Hepatocyte (in vitro differentiated cells): ENCODE results near the gene GNG13. TPM values are rescaled to one million over a fixed set of nuclear protein-coding genes. Genes with fewer than 3 reads are reported as not detected.

Source experiments
- DNase-seq: peaks from one replicate; pipeline ENCODE4 v3.0.0-alpha.2; 2016; ENCODE audit warnings: low spot score
- H2AFZ ChIP-seq: fragments of 200-600 bp; sonication (generic); 2 replicates; pipeline ENCODE4 v1.6.0; 2016; ENCODE audit warnings: antibody characterized with exemption, mild to moderate bottlenecking
- H3K27ac ChIP-seq: fragments of 200-600 bp; sonication (generic); 2 replicates; pipeline ENCODE4 v1.5.1; 2016; ENCODE audit warnings: mild to moderate bottlenecking
- H3K27me3 ChIP-seq: fragments of 200-600 bp; sonication (generic); 2 replicates; pipeline ENCODE4 v1.6.1; 2016
- H3K36me3 ChIP-seq: fragments of 200-600 bp; sonication (generic); replicated peaks from 2 replicates; pipeline ENCODE4 v1.5.1; 2016; ENCODE audit warnings: low read depth; ENCODE audit not compliant: insufficient read depth
- H3K4me1 ChIP-seq: fragments of 200-600 bp; sonication (generic); 2 replicates; pipeline ENCODE4 v1.5.1; 2016; ENCODE audit warnings: mild to moderate bottlenecking, moderate library complexity; ENCODE audit not compliant: insufficient read depth
- H3K4me2 ChIP-seq: fragments of 200-600 bp; sonication (generic); 2 replicates; pipeline ENCODE4 v1.6.0; 2016
- H3K4me3 ChIP-seq: fragments of 200-600 bp; sonication (generic); 2 replicates; pipeline ENCODE4 v1.5.1; 2016; ENCODE audit warnings: mild to moderate bottlenecking
- H3K79me2 ChIP-seq: fragments of 200-600 bp; sonication (generic); 2 replicates; pipeline ENCODE4 v1.6.0; 2017; ENCODE audit warnings: mild to moderate bottlenecking
- H3K9me2 ChIP-seq: fragments of 200-600 bp; sonication (generic); replicated peaks from 2 replicates; pipeline ENCODE4 v1.6.0; 2017; ENCODE audit warnings: mild to moderate bottlenecking; ENCODE audit not compliant: insufficient read depth
- H3K9me3 ChIP-seq: fragments of 200-600 bp; sonication (generic); 2 replicates; pipeline ENCODE4 v1.5.1; 2016; ENCODE audit warnings: low read depth, mild to moderate bottlenecking
- H4K20me1 ChIP-seq: fragments of 200-600 bp; sonication (generic); 2 replicates; pipeline ENCODE4 v1.6.0; 2016; ENCODE audit warnings: mild to moderate bottlenecking; ENCODE audit not compliant: insufficient read depth, poor library complexity, severe bottlenecking
- EZH2 ChIP-seq: fragments of 200-600 bp; sonication (generic); IDR thresholded peaks from 2 replicates; pipeline ENCODE4 v1.6.1; 2016; ENCODE audit warnings: antibody characterized with exemption, mild to moderate bottlenecking, borderline replicate concordance
- EZH2phosphoT487 ChIP-seq: fragments of 200-600 bp; sonication (generic); IDR thresholded peaks from one replicate; pipeline ENCODE4 v1.6.1; 2018; ENCODE audit warnings: antibody characterized with exemption, mild to moderate bottlenecking, low read depth, moderate library complexity; ENCODE audit not compliant: unreplicated experiment, severe bottlenecking
- WGBS: methylation state at CpG from one replicate; pipeline ENCODE4 v1.1.6; 2016; ENCODE audit warnings: low lambda C conversion rate; ENCODE audit errors: missing lambda C conversion rate; 5-methylcytosine and 5-hydroxymethylcytosine counted together
- polyA plus RNA-seq: library from polyadenylated mRNA; unstranded; fragments of >200 nt; fragmentation: Nextera tagmentation; extraction: Ambion mirVana; gene quantifications from 2 replicates; pipeline ENCODE4 v1.2.1, GENCODE V29; 2016
- total RNA-seq: library from RNA; depleted of rRNA; stranded (reverse); fragments of >200 nt; gene quantifications from 2 replicates; pipeline ENCODE4 v1.2.3, GENCODE V29; 2014
- TF ChIP-seq, protein P1 (sequence below): fragments of 200-600 bp; sonication (generic); IDR thresholded peaks from 2 replicates; pipeline ENCODE4 v1.5.1; 2016; ENCODE audit warnings: antibody characterized with exemption, mild to moderate bottlenecking; ENCODE audit not compliant: poor library complexity

Gene GNG13
- total and polyA plus RNA-seq, 2 experiments from 2014 or later = not detected

DNA sequence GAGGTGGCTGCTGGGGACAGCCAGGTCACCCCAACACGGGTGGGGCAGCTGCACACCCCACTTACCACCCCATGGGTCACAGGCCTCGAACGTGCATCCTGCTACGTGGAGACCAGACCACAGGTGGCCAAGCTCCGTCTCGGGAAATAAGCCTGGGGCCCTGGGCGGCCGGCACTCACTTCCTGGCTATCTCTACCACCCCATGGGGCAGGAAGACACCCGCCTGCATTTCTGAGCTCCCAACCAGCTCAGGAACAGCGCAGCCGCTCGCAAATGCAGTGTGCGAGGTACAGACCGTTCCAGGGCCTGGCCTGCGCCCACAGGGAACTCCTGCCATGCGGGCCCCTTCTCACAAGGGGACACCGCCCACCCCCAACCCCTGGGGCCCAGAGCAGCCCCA is 4.9 kb upstream of the GNG13 start:
- Histone ChIP-seq H3K9me3 (no peaks in the 10 kb centered on the region), H3K27ac (no peak overlapping the region), H3K4me3 (no peak overlapping the region), H3K9me2 (no peaks in the 10 kb centered on the region), H4K20me1 (no peaks in the 10 kb centered on the region), H3K36me3 (no peaks in the 10 kb centered on the region), H3K27me3 (peaks cover 36% of the 10 kb centered on the region), H2AFZ (no peak overlapping the region), H3K4me2 (no peak overlapping the region), H3K4me1 (peaks cover under 1% of the 10 kb centered on the region), H3K79me2 (peaks cover 10% of the 10 kb centered on the region)
- TF ChIP-seq EZH2 (no peak), EZH2phosphoT487 (no peak)
- TF ChIP-seq, protein P1, sequence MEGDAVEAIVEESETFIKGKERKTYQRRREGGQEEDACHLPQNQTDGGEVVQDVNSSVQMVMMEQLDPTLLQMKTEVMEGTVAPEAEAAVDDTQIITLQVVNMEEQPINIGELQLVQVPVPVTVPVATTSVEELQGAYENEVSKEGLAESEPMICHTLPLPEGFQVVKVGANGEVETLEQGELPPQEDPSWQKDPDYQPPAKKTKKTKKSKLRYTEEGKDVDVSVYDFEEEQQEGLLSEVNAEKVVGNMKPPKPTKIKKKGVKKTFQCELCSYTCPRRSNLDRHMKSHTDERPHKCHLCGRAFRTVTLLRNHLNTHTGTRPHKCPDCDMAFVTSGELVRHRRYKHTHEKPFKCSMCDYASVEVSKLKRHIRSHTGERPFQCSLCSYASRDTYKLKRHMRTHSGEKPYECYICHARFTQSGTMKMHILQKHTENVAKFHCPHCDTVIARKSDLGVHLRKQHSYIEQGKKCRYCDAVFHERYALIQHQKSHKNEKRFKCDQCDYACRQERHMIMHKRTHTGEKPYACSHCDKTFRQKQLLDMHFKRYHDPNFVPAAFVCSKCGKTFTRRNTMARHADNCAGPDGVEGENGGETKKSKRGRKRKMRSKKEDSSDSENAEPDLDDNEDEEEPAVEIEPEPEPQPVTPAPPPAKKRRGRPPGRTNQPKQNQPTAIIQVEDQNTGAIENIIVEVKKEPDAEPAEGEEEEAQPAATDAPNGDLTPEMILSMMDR = no peak
- no peak for DNase-seq
- 92% methylated on average over 15 of the region's 17 CpGs for WGBS

DNA sequence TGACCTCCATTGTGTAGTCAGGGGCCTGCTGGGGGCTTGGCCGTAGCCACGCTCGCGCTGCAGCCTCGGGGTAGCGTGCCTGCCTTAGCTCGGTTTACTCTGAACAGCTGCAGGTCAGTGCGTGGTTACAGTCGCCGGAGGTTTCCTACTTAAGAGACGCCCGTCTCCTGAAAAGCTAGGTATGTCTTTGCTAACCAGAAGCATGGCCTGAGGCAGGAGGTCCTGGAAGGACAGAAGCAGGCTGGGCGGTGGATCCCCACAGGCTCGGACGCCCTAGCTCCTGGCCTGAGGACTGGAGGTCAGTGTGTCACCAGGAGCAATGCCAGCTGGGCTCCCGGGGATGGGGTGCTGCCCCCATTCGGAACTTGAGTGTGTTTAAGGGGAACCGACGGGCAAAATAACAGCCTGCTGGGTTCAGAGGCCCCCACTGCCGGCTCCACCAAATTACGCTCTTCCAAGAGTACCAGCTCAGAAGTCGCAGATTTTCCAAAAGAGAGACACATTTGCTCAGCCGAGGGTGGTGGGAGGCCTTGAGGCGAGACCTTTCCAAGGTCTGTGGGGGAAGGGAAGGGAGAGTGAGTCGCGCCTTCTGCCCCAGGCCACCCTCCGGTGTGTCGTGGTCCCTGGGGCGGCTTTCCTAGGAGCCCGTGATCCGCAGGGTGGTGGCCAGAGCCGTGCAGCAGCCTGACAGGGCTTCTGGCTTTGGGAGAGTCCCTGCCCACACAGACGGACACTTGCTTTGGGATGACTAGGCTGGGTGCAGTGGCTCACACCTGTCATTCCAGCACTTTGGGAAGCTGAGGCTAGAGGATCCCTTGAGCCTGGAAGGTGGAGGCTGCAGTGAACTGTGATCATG is 3.9 kb upstream of the GNG13 start:
- H3K9me2 ChIP-seq = no peaks in the 10 kb centered on the region
- peaks cover 45% of the 10 kb centered on the region for H3K27me3 ChIP-seq
- WGBS = 57% methylated on average over 33 of the region's 33 CpGs

DNA sequence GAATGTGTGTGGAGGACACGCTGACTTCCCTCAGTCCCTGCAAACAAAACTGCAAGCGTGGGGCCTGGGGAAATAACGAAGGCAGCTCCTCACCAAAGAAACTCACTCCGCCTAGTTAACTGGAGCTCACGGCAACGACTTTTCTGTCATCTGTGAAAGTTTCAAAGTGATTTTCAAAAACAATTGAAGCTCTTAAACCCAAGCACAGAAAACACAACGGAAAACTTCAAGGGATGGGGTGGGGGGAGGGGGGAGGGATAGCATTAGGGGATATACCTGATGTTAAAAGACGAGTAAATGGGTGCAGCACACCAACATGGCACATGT is 3.2 kb upstream of the GNG13 start:
- TF ChIP-seq, protein P1 = no peak
- TF ChIP-seq EZH2 (no peak), EZH2phosphoT487 (no peak)
- H3K4me3 ChIP-seq = no peak overlapping the region
- H3K27me3 ChIP-seq = peaks cover 50% of the 10 kb centered on the region
- WGBS = 60% methylated on average over 8 of the region's 8 CpGs
- H3K4me1 ChIP-seq = peaks cover 4% of the 10 kb centered on the region
- H2AFZ ChIP-seq = no peak overlapping the region
- no peak overlapping the region for H3K4me2 ChIP-seq
- H3K9me3 ChIP-seq = no peaks in the 10 kb centered on the region
- DNase-seq = no peak
- H3K27ac ChIP-seq = no peak overlapping the region
- H3K79me2 ChIP-seq = peaks cover 10% of the 10 kb centered on the region
- no peaks in the 10 kb centered on the region for H3K9me2 ChIP-seq
- H3K36me3 ChIP-seq = no peaks in the 10 kb centered on the region
- H4K20me1 ChIP-seq = no peaks in the 10 kb centered on the region

More for the DNA sequence above, 3.9 kb upstream of the GNG13 start:
- TF ChIP-seq, protein P1 = no peak
- TF ChIP-seq EZH2 = no peak
- no peak for TF ChIP-seq EZH2phosphoT487
- no peaks in the 10 kb centered on the region for H4K20me1 ChIP-seq
- H3K79me2 ChIP-seq = peaks cover 10% of the 10 kb centered on the region
- no peak for DNase-seq
- H3K4me1 ChIP-seq = peaks cover 4% of the 10 kb centered on the region
- H3K36me3 ChIP-seq = no peaks in the 10 kb centered on the region
- H3K9me3 ChIP-seq = no peaks in the 10 kb centered on the region
- no peak overlapping the region for H3K4me3 ChIP-seq
- no peak overlapping the region for H3K4me2 ChIP-seq
- no peak overlapping the region for H3K27ac ChIP-seq
- H2AFZ ChIP-seq = no peak overlapping the region
